GM19372 (cell line): ENCODE results near the gene TRAPPC5.

Experiments
- ATAC-seq: cut with Tn5 transposase; IDR thresholded peaks from one replicate; pipeline ENCODE4 v1.9.1; 2021; ENCODE audit warnings: mild to moderate bottlenecking, low read depth, moderate library complexity; ENCODE audit not compliant: unreplicated experiment

The TRAPPC5 gene

GRCh38 chr19:7674010-7675005 is 6.3 kb upstream of the TRAPPC5 start:
- ATAC-seq, result no peak

GRCh38 chr19:7676376-7676775 is 4.3 kb upstream of the TRAPPC5 start:
- no peak for ATAC-seq

GRCh38 chr19:7676854-7677253 is 3.8 kb upstream of the TRAPPC5 start, which contains the start of gene MCEMP1:
Gene MCEMP1, plus strand, starts transcription at chr19:7677090. Its CDS starts 31 bp downstream, at chr19:7677121.
- no peak for ATAC-seq

- ATAC-seq, result no peak
Measured at GRCh38 chr19:7677669-7678311, 2.8 kb upstream of the TRAPPC5 start.

GRCh38 chr19:7678971-7679751 is 1.5 kb upstream of the TRAPPC5 start:
- no peak for ATAC-seq

GRCh38 chr19:7679771-7680605 is 645 bp upstream of the TRAPPC5 start:
- no peak for ATAC-seq

GRCh38 chr19:7681340-7682174 is 924 bp downstream of the TRAPPC5 start:
- no peak for ATAC-seq

- ATAC-seq, result no peak
Measured at GRCh38 chr19:7682175-7682855, 1.7 kb downstream of the TRAPPC5 start.

GRCh38 chr19:7685546-7686445 is 5.2 kb downstream of the TRAPPC5 start:
- ATAC-seq, result no peak

- no peak for ATAC-seq
Measured at GRCh38 chr19:7687177-7687576, 6.5 kb downstream of the TRAPPC5 start.

GRCh38 chr19:7689165-7689564 is 8.5 kb downstream of the TRAPPC5 start:
- no peak for ATAC-seq

- no peak for ATAC-seq
Measured at GRCh38 chr19:7690779-7691258, 10.2 kb downstream of the TRAPPC5 start.

GRCh38 chr19:7691497-7691896 is 10.9 kb downstream of the TRAPPC5 start:
- no peak for ATAC-seq

- ATAC-seq, result no peak
Measured at GRCh38 chr19:7692417-7693088, 11.9 kb downstream of the TRAPPC5 start.

- no peak for ATAC-seq
Measured at GRCh38 chr19:7694499-7694898, 13.9 kb downstream of the TRAPPC5 start.

- no peak for ATAC-seq
Measured at GRCh38 chr19:7697721-7698287, 17.2 kb downstream of the TRAPPC5 start.
